Right lobe of liver (tissue), 6 donors: ENCODE results near the gene AKAP17A. TPM values are rescaled to one million over a fixed set of nuclear protein-coding genes. Genes with fewer than 3 reads are reported as not detected.

Source experiments
- ATAC-seq, 4 donors: fragments of 200-7000 bp; cut with Tn5 transposase; one replicate each; pipeline ENCODE4 v1.9.1; 2020; ENCODE audit warnings: mild to moderate bottlenecking in 4 of 4, moderate library complexity in 4 of 4
- DNase-seq, 3 donors: peaks; one replicate each; pipeline ENCODE4 v3.0.0-alpha.2; 2020
- H3K27ac ChIP-seq, 3 donors: fragments of 200-600 bp; one replicate each; pipeline ENCODE4 v1.8.0; 2022
- H3K27me3 ChIP-seq, 2 donors: fragments of 200-600 bp; one replicate each; pipeline ENCODE4 v1.8.0; 2022
- H3K36me3 ChIP-seq, 4 donors: fragments of 200-600 bp; sonication (generic) in 1 of 4; one replicate each; pipeline versions ENCODE4 v1.5.1 to v1.8.0; 2017 to 2022; ENCODE audit warnings: control low read depth in 1 of 4
- H3K4me1 ChIP-seq, 4 donors: fragments of 200-600 bp; sonication (generic) in 1 of 4; one replicate each; pipeline versions ENCODE4 v1.5.1 to v1.8.0; 2017 to 2022; ENCODE audit warnings: control low read depth in 1 of 4
- H3K4me3 ChIP-seq, 3 donors: fragments of 200-600 bp; one replicate each; pipeline ENCODE4 v1.8.0; 2022
- H3K9me3 ChIP-seq, 4 donors: fragments of 200-600 bp; sonication (generic) in 1 of 4; one replicate each; pipeline versions ENCODE4 v1.5.1 to v1.8.0; 2017 to 2022; ENCODE audit warnings: control low read depth in 1 of 4
- CTCF ChIP-seq, 4 donors: fragments of 200-600 bp in 3 of 4; fragments of 450-650 bp in 1 of 4; IDR thresholded peaks; one replicate each; pipeline versions ENCODE4 v1.5.1 to v1.8.0; 2016 to 2022; ENCODE audit warnings: antibody characterized with exemption in 4 of 4, mild to moderate bottlenecking in 2 of 4
- POLR2A ChIP-seq: fragments of 450-650 bp; IDR thresholded peaks from one replicate; pipeline ENCODE4 v1.6.1; 2017; ENCODE audit warnings: antibody characterized with exemption, mild to moderate bottlenecking
- WGBS: methylation state at CpG from one replicate; pipeline ENCODE4 v1.1.6; 2018; ENCODE audit warnings: low coverage, low lambda C conversion rate; ENCODE audit not compliant: insufficient coverage; ENCODE audit errors: missing lambda C conversion rate; 5-methylcytosine and 5-hydroxymethylcytosine counted together
- intact Hi-C, 2 donors: fragments of 100-400 bp; cut with DNase I; formaldehyde crosslinking; loops; one replicate each; pipeline versions ENCODE4 v1.11.2 to v1.14.1; 2022
- total RNA-seq, 6 experiments: library from RNA; depleted of rRNA in 2 of 6; stranded (reverse); fragments of >200 nt in 2 of 6; fragmentation: NEBNext Ultra II Directional in 3 of 6; extraction: Animal tissue kit (Norgen Biotek cat#: 25700) in 3 of 6; gene quantifications; one replicate each; pipeline versions ENCODE4 v1.1.0 to v1.2.4, GENCODE V29; 2016 to 2023
- donor health status: DM: no; HTN: yes; CAD: no.
- donor health status: DM: no; HTN: no; CAD: no.
- donor health status: DM: no; HTN: no; CAD: no.
- donor health status: DM: no; HTN: yes; CAD: no.
- donor health status: DM: no; HTN: yes; CAD: no.

The AKAP17A gene
- total RNA-seq, 6 experiments from 2014 or later: 15.1 to 33.2 (median 24.0) TPM

- TF ChIP-seq CTCF (IDR thresholded peaks at IDR 0.05) (no peak), POLR2A (no peak)
- intact Hi-C loops: no loop called here
Measured at GRCh38 chrX:1629244-1629643, 37.8 kb downstream of the AKAP17A start.

GRCh38 chrX:1646009-1646408, 54.6 kb downstream of the AKAP17A start:
- H3K27ac ChIP-seq: no peak overlapping the region
- DNase-seq (no peak), ATAC-seq (no peak)
- no peaks in the 10 kb centered on the region for H3K36me3 ChIP-seq
- H3K4me1 ChIP-seq: no peaks in the 10 kb centered on the region
- intact Hi-C loops: loop anchor here in 1 of 2 donors (10.0 kb wide), 1 partner anchor 949 kb away; no protein-coding TSS in a partner anchor
- TF ChIP-seq POLR2A (no peak), CTCF (IDR thresholded peaks at IDR 0.05) (no peak)
- H3K9me3 ChIP-seq: no peaks in the 10 kb centered on the region
- no peak overlapping the region for H3K4me3 ChIP-seq
- H3K27me3 ChIP-seq: no peaks in the 10 kb centered on the region

More at GRCh38 chrX:1629244-1629643, 37.8 kb downstream of the AKAP17A start:
- H3K27me3 ChIP-seq: no peaks in the 10 kb centered on the region
- ATAC-seq (no peak), DNase-seq (no peak)
- no peaks in the 10 kb centered on the region for H3K9me3 ChIP-seq
- no peak overlapping the region for H3K27ac ChIP-seq
- no peaks in the 10 kb centered on the region for H3K4me1 ChIP-seq
- WGBS: 73% methylated on average over 7 of the region's 7 CpGs
- H3K4me3 ChIP-seq: no peak overlapping the region
- no peaks in the 10 kb centered on the region for H3K36me3 ChIP-seq

- Histone ChIP-seq H3K9me3 (no peaks in the 10 kb centered on the region), H3K27ac (no peak overlapping the region), H3K36me3 (no peaks in the 10 kb centered on the region), H3K4me3 (no peak overlapping the region), H3K4me1 (no peaks in the 10 kb centered on the region), H3K27me3 (no peaks in the 10 kb centered on the region)
- ATAC-seq (no peak), DNase-seq (no peak)
- 30% methylated on average over 8 of the region's 8 CpGs for WGBS
- intact Hi-C loops: loop anchor here in 1 of 2 donors (10.0 kb wide), 1 partner anchor 945 kb away; no protein-coding TSS in a partner anchor
- TF ChIP-seq POLR2A: no peak
- no peak for TF ChIP-seq CTCF (IDR thresholded peaks at IDR 0.05)
Measured at GRCh38 chrX:1649621-1650020, 58.2 kb downstream of the AKAP17A start.

Other genes starting within 250 kb of the AKAP17A start
- 10 to 100 TPM; 44.3 to 87.8 (median 57.0) TPM for gene SLC25A6, start 199.5 kb upstream of the AKAP17A start, total RNA-seq
- gene ASMTL, start 138.7 kb upstream of the AKAP17A start, total RNA-seq: 10 to 100 TPM; 12.5 to 27.3 (median 18.6) TPM
- gene P2RY8, start 54.4 kb upstream of the AKAP17A start, total RNA-seq: under 1 TPM; 0.37 to 0.87 (median 0.73) TPM
- gene ASMT, start 23.5 kb downstream of the AKAP17A start, total RNA-seq: under 1 TPM in 1 of 6 experiments, not detected in 5; 0.13 TPM